ENCODE results near the gene ETV2. TPM values are rescaled to one million over a fixed set of nuclear protein-coding genes. Genes with fewer than 3 reads are reported as not detected.
"Not testable (repeated sequence)": the region's sequence is repeated elsewhere in the genome, so short reads cannot be mapped to it uniquely, and the experiment has no call there.

Gene ETV2
- total RNA-seq, 2 donors from 2014 or later, result 0.61 to 0.99 TPM

GRCh38 chr19:35642312-35642711 is 767 bp downstream of the ETV2 start:
- H3K36me3 Mint-ChIP-seq (ENCODE audit: low read depth), result peaks cover 10% of the 10 kb centered on the region
- H3K27me3 Mint-ChIP-seq, result no peaks in the 10 kb centered on the region
- peak overlapping the region; percentile 83 for H3K4me3 Mint-ChIP-seq
- peaks cover 6% of the 10 kb centered on the region for H3K4me1 Mint-ChIP-seq
- no peak for ATAC-seq (replicated peaks)
- no peak overlapping the region for H3K27ac Mint-ChIP-seq
- H3K9me3 Mint-ChIP-seq, result no peaks in the 10 kb centered on the region

GRCh38 chr19:35642798-35643254 is 1.3 kb downstream of the ETV2 start:
- H3K9me3 Mint-ChIP-seq, result no peaks in the 10 kb centered on the region
- H3K27me3 Mint-ChIP-seq, result no peaks in the 10 kb centered on the region
- ATAC-seq (replicated peaks), result no peak
- no peak overlapping the region for H3K27ac Mint-ChIP-seq
- H3K4me3 Mint-ChIP-seq, result peak overlapping the region; percentile 83
- peaks cover 6% of the 10 kb centered on the region for H3K36me3 Mint-ChIP-seq (ENCODE audit: low read depth)
- H3K4me1 Mint-ChIP-seq, result peaks cover 6% of the 10 kb centered on the region

- peak; percentile 57 for ATAC-seq (replicated peaks)
- H3K9me3 Mint-ChIP-seq, result no peaks in the 10 kb centered on the region
- peaks cover 6% of the 10 kb centered on the region for H3K4me1 Mint-ChIP-seq
- H3K36me3 Mint-ChIP-seq (ENCODE audit: low read depth), result peaks cover 6% of the 10 kb centered on the region
- peak overlapping the region; percentile 39 for H3K27ac Mint-ChIP-seq
- no peaks in the 10 kb centered on the region for H3K27me3 Mint-ChIP-seq
- H3K4me3 Mint-ChIP-seq, result peak overlapping the region; percentile 83
These were observed 2.0 kb downstream of the ETV2 start for GRCh38 chr19:35643255-35644205.

- Mint-ChIP-seq H3K9me3 (no peaks in the 10 kb centered on the region), H3K4me1 (peaks cover 6% of the 10 kb centered on the region), H3K36me3 (ENCODE audit: low read depth) (peaks cover 14% of the 10 kb centered on the region), H3K4me3 (peak overlapping the region; percentile 83), H3K27ac (peak overlapping the region; percentile 39), H3K27me3 (no peaks in the 10 kb centered on the region)
- ATAC-seq (replicated peaks), result peak; percentile 84
These were observed 2.9 kb downstream of the ETV2 start for GRCh38 chr19:35644206-35644986.

GRCh38 chr19:35644987-35645679 is 3.6 kb downstream of the ETV2 start:
- Mint-ChIP-seq H3K9me3 (no peaks in the 10 kb centered on the region), H3K27ac (peak overlapping the region; percentile 39), H3K4me1 (peaks cover 6% of the 10 kb centered on the region), H3K4me3 (peak overlapping the region; percentile 83), H3K36me3 (ENCODE audit: low read depth) (peaks cover 19% of the 10 kb centered on the region), H3K27me3 (no peaks in the 10 kb centered on the region)
- peak; percentile 25 for ATAC-seq (replicated peaks)

GRCh38 chr19:35645680-35646511 is 4.4 kb downstream of the ETV2 start:
- H3K27me3 Mint-ChIP-seq, result no peaks in the 10 kb centered on the region
- no peak for ATAC-seq (replicated peaks)
- H3K4me1 Mint-ChIP-seq, result peaks cover 6% of the 10 kb centered on the region
- H3K36me3 Mint-ChIP-seq (ENCODE audit: low read depth), result peaks cover 24% of the 10 kb centered on the region
- H3K9me3 Mint-ChIP-seq, result no peaks in the 10 kb centered on the region
- peak overlapping the region; percentile 83 for H3K4me3 Mint-ChIP-seq
- no peak overlapping the region for H3K27ac Mint-ChIP-seq

- peaks cover 48% of the 10 kb centered on the region for H3K36me3 Mint-ChIP-seq (ENCODE audit: low read depth)
- H3K4me3 Mint-ChIP-seq, result peak within 1 kb of the TSS; percentile 95
- peak within 1 kb of the TSS; percentile 95 for H3K27ac Mint-ChIP-seq
- peak; percentile 73 for ATAC-seq (replicated peaks)
- H3K27me3 Mint-ChIP-seq, result no peaks in the 10 kb centered on the region
- H3K4me1 Mint-ChIP-seq, result peaks cover 6% of the 10 kb centered on the region
- no peaks in the 10 kb centered on the region for H3K9me3 Mint-ChIP-seq
These were observed 6.7 kb downstream of the ETV2 start, which contains the start of gene COX6B1 for GRCh38 chr19:35648017-35648961. COX6B1 (plus strand) TSS chr19:35648323; CDS start chr19:35651244, 2,921 bp downstream.

GRCh38 chr19:35650581-35650980 is 9.0 kb downstream of the ETV2 start:
- peaks cover 71% of the 10 kb centered on the region for H3K36me3 Mint-ChIP-seq (ENCODE audit: low read depth)

GRCh38 chr19:35654828-35655227 is 13.3 kb downstream of the ETV2 start:
- H3K36me3 Mint-ChIP-seq (ENCODE audit: low read depth), result peaks cover 97% of the 10 kb centered on the region
- H3K4me1 Mint-ChIP-seq, result peaks cover 10% of the 10 kb centered on the region
- H3K9me3 Mint-ChIP-seq; H3K4me3 Mint-ChIP-seq; ATAC-seq (replicated peaks); H3K27ac Mint-ChIP-seq; H3K27me3 Mint-ChIP-seq: not testable (repeated sequence)

More at GRCh38 chr19:35650581-35650980, 9.0 kb downstream of the ETV2 start:
- H3K4me1 Mint-ChIP-seq, result peaks cover 3% of the 10 kb centered on the region
- no peak overlapping the region for H3K4me3 Mint-ChIP-seq
- no peaks in the 10 kb centered on the region for H3K27me3 Mint-ChIP-seq
- H3K27ac Mint-ChIP-seq, result no peak overlapping the region
- no peaks in the 10 kb centered on the region for H3K9me3 Mint-ChIP-seq
- ATAC-seq (replicated peaks), result no peak

GRCh38 chr19:35655600-35655999 is 14.1 kb downstream of the ETV2 start:
- Mint-ChIP-seq H3K36me3 (ENCODE audit: low read depth) (peaks cover 100% of the 10 kb centered on the region), H3K4me1 (peaks cover 10% of the 10 kb centered on the region)

GRCh38 chr19:35656700-35657099 is 15.2 kb downstream of the ETV2 start:
- no peaks in the 10 kb centered on the region for H3K9me3 Mint-ChIP-seq
- no peaks in the 10 kb centered on the region for H3K27me3 Mint-ChIP-seq
- H3K4me1 Mint-ChIP-seq, result peaks cover 10% of the 10 kb centered on the region
- H3K4me3 Mint-ChIP-seq, result no peak overlapping the region
- ATAC-seq (replicated peaks), result no peak
- H3K27ac Mint-ChIP-seq, result no peak overlapping the region
- peaks cover 100% of the 10 kb centered on the region for H3K36me3 Mint-ChIP-seq (ENCODE audit: low read depth)

More at GRCh38 chr19:35655600-35655999, 14.1 kb downstream of the ETV2 start:
- H3K27ac Mint-ChIP-seq, result peak overlapping the region; percentile 66
- no peaks in the 10 kb centered on the region for H3K9me3 Mint-ChIP-seq
- H3K27me3 Mint-ChIP-seq, result no peaks in the 10 kb centered on the region
- H3K4me3 Mint-ChIP-seq, result no peak overlapping the region
- ATAC-seq (replicated peaks), result no peak

GRCh38 chr19:35657904-35658700 is 16.6 kb downstream of the ETV2 start:
- Mint-ChIP-seq H3K4me3 (no peak overlapping the region), H3K36me3 (ENCODE audit: low read depth) (peaks cover 100% of the 10 kb centered on the region), H3K9me3 (no peaks in the 10 kb centered on the region), H3K27ac (no peak overlapping the region), H3K4me1 (peaks cover 10% of the 10 kb centered on the region), H3K27me3 (no peaks in the 10 kb centered on the region)
- peak; percentile 54 for ATAC-seq (replicated peaks)
